Activated T-cell treated with anti-CD3 and anti-CD28 coated beads for 1 hour (primary cell): Measurements from ENCODE around the gene CDC42.
"Not testable (repeated sequence)": the region's sequence is repeated elsewhere in the genome, so short reads cannot be mapped to it uniquely, and the experiment has no call there.

ENCODE experiments used
- DNase-seq: peaks from one replicate; pipeline ENCODE4 v3.0.0-alpha.2; 2020; ENCODE audit warnings: low read depth

The CDC42 gene

DNA sequence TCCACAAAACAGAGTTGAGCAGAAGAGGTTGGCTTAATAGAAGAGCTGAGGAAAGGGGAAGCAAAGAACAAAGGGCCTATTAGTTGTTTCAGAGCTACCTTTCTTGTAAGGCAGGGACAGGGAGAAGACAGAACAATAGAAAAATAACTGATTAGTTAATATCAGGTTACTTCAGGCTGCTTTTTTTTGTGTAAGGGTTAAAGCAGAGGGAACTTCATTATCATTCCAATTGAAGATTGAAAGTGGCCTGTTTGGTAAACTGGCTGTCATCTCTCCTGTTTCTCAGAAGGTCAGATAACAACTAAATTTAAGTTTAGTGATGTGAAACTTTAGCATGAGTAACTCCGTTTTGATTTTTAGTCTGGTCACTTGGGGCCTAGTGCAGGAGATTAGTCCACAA lies 22.3 kb downstream of the CDC42 start:
- no peak for DNase-seq

- DNase-seq: no peak
Measured at GRCh38 chr1:22075718-22076117, 23.2 kb downstream of the CDC42 start.

DNA sequence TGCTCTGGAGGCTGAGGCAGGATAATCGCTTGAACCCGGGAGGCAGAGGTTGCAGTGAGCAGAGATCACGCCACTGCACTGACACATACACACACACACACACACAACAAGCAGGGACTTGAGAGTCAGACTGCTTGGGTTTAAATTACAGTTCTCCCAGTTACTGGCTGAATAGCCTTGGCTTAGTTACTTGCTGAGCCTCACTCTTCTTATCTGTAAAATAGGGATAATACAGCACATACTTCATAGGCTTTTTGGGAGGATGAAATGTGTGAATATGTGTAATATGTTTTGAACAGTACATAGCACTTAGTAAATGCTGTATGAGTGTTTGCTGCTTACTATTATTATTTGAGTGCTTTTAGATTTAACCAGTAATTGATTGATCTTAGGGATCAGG lies 23.8 kb downstream of the CDC42 start:
- DNase-seq: no peak

- DNase-seq: no peak
Measured at GRCh38 chr1:22077728-22078127, 25.2 kb downstream of the CDC42 start.

- no peak for DNase-seq
Measured at GRCh38 chr1:22078133-22078532, 25.6 kb downstream of the CDC42 start.

GRCh38 chr1:22080191-22080590 lies 27.7 kb downstream of the CDC42 start:
- no peak for DNase-seq

- DNase-seq: no peak
Measured at GRCh38 chr1:22088331-22088730, 35.8 kb downstream of the CDC42 start.

DNA sequence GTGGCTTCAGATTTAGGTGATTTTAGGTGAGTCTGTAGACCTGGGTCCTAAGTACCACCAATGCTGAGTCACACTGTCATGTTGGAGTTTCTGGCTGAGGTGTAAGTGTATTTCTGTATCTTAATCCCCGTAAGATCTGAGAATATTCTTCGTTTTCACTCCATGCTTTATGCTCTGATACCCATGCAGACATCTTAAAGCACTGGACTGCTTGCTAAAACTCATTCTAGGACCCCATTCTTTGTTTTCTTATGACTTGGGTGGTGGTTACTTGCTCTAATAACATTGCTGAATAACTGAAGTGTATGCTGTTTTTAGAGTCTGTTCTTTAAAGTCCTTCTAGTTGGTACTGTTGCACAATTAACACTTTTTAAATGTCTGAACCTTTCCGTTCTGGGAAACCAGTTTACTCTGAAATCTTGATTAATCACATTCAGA lies 36.6 kb downstream of the CDC42 start:
- no peak for DNase-seq

DNA sequence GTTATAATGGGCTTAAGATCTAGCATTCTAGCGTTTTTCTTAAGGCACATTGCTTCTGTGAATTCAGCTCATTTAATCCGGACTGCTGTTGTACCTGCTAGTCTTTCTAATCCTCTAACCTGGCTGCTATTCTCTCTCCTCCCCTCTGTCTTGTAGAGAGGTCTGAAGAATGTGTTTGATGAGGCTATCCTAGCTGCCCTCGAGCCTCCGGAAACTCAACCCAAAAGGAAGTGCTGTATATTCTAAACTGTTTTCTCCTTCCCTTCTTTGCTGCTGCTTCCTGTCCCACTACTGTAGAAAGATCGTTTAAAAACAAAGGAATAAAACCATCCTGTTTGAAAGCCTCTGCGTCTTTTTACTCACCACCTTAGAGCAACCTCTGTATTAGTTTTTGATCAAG lies 37.3 kb downstream of the CDC42 start:
- no peak for DNase-seq

DNA sequence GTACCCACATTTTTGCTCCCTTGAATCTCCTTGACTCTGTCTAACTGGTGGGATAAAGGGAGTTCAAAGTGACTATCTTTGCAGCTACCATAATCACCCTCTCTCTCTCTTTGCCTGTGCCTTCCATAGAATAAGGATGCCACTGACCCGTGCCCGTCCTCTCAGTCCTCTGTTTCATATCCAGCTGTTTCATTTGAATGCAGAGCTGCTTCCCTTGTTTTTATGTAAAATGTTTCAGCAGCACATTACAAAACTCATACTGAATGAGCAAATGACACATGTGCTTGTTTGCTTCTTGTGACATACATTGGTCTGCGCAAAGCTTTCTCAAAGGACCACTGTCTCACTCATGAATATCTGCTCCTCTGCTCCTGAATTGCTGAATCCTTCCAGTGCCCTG lies 38.4 kb downstream of the CDC42 start:
- no peak for DNase-seq

DNA sequence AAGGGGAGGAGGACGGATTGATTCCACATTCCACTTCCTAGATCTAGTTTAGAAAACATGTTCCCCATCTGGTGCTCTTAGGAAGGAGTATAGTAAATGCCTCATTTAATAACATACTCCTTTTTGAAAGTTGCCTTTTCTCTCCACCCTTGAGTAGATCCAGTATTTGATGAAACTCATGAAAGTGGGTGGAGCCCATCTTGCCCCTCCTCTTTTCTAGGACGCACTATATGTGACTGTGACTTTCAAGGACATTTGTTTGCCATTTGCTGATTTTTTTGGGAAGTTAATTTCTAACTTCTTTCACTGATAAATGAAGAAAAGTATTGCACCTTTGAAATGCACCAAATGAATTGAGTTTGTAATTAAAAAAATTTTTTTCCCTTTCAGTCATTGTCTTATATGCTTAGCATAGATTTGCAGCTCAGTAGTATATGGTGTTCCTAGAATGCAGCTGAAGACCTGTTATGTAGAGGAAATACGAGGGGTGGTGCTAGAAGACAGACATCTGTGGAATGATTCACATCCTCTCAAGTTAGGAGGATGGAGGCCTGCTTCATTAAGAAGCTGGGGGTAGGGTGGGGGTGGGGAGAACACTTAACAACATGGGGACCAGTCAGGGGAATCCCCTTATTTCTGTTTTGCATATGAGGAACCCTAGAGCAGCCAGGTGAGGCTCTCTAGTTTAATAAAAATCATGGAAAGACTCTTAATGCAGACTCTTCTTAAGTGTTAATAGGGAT lies 39.7 kb downstream of the CDC42 start:
- not testable (repeated sequence) for DNase-seq

DNA sequence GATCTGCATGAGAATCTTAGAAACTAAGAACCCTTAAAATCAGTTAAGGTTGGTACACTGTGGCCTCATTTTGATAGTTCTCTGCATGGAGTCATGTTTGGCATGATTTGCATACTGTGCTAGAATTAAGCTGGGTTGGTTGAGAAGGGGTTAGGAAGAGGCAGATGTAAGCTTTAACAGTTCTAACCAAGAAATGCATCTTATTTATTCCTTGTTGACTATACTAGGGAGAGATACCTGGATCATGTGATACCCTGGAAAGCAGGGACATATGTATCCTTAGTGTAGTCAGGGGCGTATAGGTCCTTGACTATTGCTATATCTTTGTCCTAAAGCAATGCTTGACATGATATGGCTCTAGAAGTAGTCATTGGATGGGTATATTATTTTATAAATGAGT lies 41.0 kb downstream of the CDC42 start:
- DNase-seq: no peak

DNA sequence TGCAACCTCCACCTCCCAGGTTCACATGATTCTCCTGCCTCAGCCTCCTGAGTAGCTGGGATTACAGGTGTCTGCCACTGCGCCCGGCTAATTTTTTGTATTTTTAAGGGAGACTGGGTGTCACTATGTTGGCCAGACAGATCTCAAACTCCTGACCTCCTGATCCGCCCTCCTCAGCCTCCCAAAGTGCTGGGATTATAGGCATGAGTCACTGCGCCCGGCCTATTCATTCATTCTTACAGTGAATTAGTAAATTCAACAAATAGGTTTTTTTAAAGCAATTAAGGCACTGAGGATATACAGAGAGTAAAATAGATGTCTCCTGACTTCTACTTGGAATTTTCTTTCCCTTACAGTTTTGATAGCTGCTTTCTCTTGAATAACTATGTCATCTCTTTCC lies 43.5 kb downstream of the CDC42 start:
- no peak for DNase-seq

GRCh38 chr1:22096463-22096862 lies 44.0 kb downstream of the CDC42 start:
- DNase-seq: no peak

GRCh38 chr1:22098752-22099151 lies 46.2 kb downstream of the CDC42 start:
- DNase-seq: no peak

DNA sequence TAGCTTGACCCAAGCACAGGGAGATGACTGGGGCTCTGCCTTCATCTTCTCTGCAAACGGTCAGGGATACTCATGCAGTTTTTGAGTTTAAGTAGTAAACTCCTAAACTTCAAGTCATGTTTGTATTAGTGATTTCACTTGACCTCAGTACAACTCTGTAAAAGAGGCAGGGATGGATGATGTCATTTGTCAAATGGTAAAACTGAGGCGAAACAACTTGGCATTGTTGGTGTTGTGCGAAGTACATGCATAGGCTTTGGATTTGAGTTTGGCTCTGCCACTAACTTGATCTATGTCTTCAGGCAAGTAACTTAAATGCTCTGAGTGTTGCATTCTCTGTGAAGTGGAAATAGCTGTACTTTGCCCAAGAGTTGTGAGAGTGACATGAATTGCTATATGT lies 47.7 kb downstream of the CDC42 start:
- DNase-seq: no peak

DNA sequence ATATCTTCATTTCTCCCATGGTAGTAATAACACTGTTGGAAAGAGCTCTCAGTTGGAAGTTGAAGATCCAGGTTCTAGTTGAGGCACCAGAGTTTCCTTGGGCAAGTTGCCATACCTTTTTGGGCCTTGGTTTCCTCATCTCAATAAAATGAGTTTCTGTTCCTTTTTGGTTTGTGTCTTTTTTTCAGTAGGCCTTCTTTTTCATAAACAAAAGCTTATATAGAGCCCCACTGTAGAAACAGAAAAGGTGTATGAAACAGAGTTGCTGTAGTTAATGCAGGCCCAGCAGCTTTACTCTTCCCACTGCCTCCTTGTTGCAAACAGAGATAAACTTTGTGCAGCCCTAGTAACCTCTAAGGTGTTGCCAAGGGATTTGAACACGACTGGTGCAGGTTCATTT lies 48.7 kb downstream of the CDC42 start:
- DNase-seq: no peak

DNA sequence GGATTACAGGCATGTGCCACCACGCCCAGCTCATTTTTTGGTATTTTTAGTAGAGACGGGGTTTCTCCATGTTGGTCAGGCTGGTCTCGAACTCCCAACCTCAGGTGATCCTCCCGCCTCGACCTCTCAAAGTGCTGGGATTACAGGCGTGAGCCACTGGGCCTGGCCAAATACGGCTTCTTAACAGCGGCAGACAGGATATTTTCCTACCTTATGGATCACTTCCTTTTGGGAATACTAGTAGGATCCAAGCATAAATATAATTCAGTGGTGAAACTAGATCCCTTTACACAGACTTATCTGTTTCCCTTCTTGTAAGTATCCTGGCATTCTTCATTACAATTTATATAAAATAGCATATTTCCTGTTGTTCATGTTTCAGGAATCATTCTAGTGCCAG lies 49.5 kb downstream of the CDC42 start:
- no peak for DNase-seq

DNA sequence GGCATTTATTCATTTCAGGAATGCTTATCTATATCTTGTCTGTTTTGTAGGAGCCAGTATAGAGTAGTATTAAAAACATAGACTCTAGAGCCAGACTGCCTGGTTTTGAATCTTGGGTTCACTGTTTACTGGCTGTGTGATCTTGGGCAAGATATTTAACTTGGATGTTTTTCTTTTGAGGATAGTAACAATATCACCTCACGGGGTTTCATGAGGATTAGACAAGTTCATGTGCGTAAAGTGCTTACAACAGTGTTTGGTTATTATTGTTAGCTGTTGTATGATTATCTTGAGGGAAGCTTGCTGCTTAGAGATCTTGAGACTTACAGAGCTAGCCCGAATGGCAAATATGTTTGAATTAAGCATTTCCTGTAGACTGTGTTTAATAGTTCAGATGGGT lies 50.2 kb downstream of the CDC42 start:
- DNase-seq: no peak

DNA sequence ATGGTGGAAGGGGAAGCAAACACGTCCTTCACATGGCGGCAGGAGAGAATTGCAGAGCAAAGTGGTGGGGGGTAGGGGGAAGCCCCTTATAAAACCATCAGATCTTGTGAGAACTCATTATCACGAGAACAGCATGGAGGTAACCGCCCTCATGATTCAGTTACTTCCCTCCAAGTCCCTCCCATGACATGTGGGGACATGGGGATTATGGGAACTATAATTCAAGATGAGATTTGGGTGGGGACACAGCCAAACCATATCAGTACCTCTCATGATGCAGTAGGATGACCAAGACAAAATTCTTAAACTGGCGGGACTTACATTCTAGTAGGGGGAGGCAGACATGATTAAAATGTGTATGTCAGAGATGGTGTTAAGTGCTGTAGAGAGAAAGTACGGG lies 51.6 kb downstream of the CDC42 start:
- DNase-seq: no peak

GRCh38 chr1:22104865-22105437 lies 52.4 kb downstream of the CDC42 start:
- no peak for DNase-seq

DNA sequence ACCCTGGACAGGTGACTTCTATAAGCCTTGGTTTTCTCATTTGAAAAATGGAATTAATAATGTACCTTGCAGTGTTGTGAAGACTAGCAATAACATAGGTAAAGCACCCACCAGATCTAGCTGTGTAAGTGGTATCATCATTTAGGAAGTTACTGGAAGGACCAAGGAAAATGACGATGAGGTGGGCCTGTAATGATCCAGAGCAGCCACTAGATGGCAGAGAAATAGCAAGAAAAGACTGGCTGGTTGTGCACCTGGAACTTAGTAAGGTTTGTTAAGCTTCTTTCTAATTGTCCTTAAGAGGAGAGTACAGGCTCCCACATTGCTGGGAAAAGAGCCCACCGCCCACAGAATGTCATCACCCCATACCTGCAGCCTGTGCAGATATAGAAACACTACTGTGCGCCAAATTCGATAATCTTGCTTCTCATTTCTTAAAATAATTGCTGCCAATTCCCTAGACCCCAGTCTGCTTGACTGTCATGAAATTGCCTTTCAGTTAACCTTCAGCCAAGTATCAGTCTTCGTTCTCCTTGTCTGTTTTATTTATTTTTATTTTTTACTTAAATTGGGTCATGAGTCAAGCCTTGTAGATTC lies 53.2 kb downstream of the CDC42 start:
- DNase-seq: no peak

- DNase-seq: no peak
Measured at GRCh38 chr1:22107126-22107525, 54.6 kb downstream of the CDC42 start.
